ENCODE data around the gene ATXN1.

The ATXN1 gene

DNA sequence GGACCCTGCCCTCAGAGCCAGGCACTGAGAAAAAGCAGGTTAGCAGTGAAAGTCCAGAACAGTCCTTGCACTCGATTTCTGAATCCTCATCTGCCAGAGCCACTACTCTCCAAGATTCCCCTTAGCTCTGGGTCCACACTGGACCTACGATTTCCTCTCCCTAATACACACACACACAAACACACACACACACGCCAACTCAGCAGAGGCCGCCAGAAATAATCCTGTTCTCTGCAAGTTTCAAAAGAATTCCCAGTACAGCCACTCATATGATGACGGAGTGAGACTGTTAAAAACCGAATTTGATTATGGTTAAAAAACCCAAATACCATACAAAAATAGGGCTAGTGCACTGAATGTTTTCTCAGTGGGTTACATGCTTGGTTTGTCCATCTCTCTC is 432.0 kb downstream of the ATXN1 start:
- no peak for ATAC-seq
- no peak for TF ChIP-seq ZC3H10 (CRISPR knock-in tag; IDR thresholded peaks at IDR 0.05)
- TF ChIP-seq, protein P1, sequence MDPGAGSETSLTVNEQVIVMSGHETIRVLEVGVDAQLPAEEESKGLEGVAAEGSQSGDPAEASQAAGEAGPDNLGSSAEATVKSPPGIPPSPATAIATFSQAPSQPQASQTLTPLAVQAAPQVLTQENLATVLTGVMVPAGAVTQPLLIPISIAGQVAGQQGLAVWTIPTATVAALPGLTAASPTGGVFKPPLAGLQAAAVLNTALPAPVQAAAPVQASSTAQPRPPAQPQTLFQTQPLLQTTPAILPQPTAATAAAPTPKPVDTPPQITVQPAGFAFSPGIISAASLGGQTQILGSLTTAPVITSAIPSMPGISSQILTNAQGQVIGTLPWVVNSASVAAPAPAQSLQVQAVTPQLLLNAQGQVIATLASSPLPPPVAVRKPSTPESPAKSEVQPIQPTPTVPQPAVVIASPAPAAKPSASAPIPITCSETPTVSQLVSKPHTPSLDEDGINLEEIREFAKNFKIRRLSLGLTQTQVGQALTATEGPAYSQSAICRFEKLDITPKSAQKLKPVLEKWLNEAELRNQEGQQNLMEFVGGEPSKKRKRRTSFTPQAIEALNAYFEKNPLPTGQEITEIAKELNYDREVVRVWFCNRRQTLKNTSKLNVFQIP (CRISPR knock-in tag; IDR thresholded peaks at IDR 0.05; ENCODE audit: borderline replicate concordance, low read depth), result no peak
- TF ChIP-seq, protein P2, sequence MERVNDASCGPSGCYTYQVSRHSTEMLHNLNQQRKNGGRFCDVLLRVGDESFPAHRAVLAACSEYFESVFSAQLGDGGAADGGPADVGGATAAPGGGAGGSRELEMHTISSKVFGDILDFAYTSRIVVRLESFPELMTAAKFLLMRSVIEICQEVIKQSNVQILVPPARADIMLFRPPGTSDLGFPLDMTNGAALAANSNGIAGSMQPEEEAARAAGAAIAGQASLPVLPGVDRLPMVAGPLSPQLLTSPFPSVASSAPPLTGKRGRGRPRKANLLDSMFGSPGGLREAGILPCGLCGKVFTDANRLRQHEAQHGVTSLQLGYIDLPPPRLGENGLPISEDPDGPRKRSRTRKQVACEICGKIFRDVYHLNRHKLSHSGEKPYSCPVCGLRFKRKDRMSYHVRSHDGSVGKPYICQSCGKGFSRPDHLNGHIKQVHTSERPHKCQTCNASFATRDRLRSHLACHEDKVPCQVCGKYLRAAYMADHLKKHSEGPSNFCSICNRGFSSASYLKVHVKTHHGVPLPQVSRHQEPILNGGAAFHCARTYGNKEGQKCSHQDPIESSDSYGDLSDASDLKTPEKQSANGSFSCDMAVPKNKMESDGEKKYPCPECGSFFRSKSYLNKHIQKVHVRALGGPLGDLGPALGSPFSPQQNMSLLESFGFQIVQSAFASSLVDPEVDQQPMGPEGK (CRISPR knock-in tag; IDR thresholded peaks at IDR 0.05; ENCODE audit: borderline replicate concordance), result no peak
- TF ChIP-seq RARB (CRISPR knock-in tag; IDR thresholded peaks at IDR 0.05), result no peak
- no peak for TF ChIP-seq ARNTL (CRISPR knock-in tag; IDR thresholded peaks at IDR 0.05; ENCODE audit: borderline replicate concordance, low read depth)
- TF ChIP-seq ESRRG (CRISPR knock-in tag; IDR thresholded peaks at IDR 0.05), result no peak
- TF ChIP-seq ZFP30 (CRISPR knock-in tag; IDR thresholded peaks at IDR 0.05), result no peak
- TF ChIP-seq GLIS3 (CRISPR knock-in tag; IDR thresholded peaks at IDR 0.05), result no peak
- TF ChIP-seq SNAI2 (CRISPR knock-in tag; IDR thresholded peaks at IDR 0.05), result no peak
- TF ChIP-seq CSDC2 (CRISPR knock-in tag; IDR thresholded peaks at IDR 0.05), result no peak

DNA sequence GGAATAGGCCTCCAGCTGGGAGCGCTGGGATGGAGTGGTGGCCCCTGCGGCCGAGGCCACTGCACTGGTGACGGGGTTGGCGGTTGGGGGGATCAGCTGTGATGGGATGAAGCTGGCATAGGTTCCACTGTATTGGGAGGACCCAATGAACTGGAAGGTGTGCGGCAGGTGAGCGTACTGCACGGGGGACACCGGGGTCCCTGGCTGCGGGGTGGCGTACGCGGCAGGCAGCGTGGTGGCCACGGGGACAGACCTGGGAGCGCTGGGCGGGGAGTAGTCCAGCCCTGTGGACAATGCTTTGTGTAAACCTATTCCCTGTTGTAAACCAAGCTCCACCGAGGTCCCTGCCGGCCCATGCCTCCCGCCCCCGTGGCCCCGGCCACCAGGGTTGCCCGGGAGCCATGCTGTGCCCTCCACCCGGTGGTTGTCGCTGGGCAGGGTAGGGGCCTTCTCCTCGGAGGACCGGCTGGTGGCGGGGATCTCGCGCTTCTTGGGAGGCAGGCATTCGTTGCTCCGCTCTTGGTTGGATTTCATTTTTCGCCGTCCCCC is 433.4 kb downstream of the ATXN1 start:
- TF ChIP-seq TCF4 (CRISPR knock-in tag; IDR thresholded peaks at IDR 0.05; ENCODE audit: borderline replicate concordance) (no peak), ZNF565 (CRISPR knock-in tag; conservative IDR thresholded peaks at IDR 0.05; ENCODE audit: low read depth) (no peak), OSR1 (CRISPR knock-in tag; IDR thresholded peaks at IDR 0.05) (no peak), ZNF70 (CRISPR knock-in tag; IDR thresholded peaks at IDR 0.05) (no peak), GLIS3 (CRISPR knock-in tag; IDR thresholded peaks at IDR 0.05) (no peak), PPARA (CRISPR knock-in tag; IDR thresholded peaks at IDR 0.05; ENCODE audit: borderline replicate concordance) (no peak), RARB (CRISPR knock-in tag; IDR thresholded peaks at IDR 0.05) (no peak), SNAI2 (CRISPR knock-in tag; IDR thresholded peaks at IDR 0.05) (no peak), ESRRG (CRISPR knock-in tag; IDR thresholded peaks at IDR 0.05) (no peak), TOX (CRISPR knock-in tag; IDR thresholded peaks at IDR 0.05; ENCODE audit: borderline replicate concordance) (no peak), ZFP30 (CRISPR knock-in tag; IDR thresholded peaks at IDR 0.05) (no peak), ZC3H10 (CRISPR knock-in tag; IDR thresholded peaks at IDR 0.05) (no peak), ZNF8 (CRISPR knock-in tag; IDR thresholded peaks at IDR 0.05) (no peak), BACH2 (CRISPR knock-in tag; IDR thresholded peaks at IDR 0.05; ENCODE audit: borderline replicate concordance) (no peak), CSDC2 (CRISPR knock-in tag; IDR thresholded peaks at IDR 0.05) (no peak)
- TF ChIP-seq, protein P3, sequence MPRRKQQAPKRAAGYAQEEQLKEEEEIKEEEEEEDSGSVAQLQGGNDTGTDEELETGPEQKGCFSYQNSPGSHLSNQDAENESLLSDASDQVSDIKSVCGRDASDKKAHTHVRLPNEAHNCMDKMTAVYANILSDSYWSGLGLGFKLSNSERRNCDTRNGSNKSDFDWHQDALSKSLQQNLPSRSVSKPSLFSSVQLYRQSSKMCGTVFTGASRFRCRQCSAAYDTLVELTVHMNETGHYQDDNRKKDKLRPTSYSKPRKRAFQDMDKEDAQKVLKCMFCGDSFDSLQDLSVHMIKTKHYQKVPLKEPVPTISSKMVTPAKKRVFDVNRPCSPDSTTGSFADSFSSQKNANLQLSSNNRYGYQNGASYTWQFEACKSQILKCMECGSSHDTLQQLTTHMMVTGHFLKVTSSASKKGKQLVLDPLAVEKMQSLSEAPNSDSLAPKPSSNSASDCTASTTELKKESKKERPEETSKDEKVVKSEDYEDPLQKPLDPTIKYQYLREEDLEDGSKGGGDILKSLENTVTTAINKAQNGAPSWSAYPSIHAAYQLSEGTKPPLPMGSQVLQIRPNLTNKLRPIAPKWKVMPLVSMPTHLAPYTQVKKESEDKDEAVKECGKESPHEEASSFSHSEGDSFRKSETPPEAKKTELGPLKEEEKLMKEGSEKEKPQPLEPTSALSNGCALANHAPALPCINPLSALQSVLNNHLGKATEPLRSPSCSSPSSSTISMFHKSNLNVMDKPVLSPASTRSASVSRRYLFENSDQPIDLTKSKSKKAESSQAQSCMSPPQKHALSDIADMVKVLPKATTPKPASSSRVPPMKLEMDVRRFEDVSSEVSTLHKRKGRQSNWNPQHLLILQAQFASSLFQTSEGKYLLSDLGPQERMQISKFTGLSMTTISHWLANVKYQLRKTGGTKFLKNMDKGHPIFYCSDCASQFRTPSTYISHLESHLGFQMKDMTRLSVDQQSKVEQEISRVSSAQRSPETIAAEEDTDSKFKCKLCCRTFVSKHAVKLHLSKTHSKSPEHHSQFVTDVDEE (CRISPR knock-in tag; IDR thresholded peaks at IDR 0.05), result no peak
- TF ChIP-seq, protein P4, sequence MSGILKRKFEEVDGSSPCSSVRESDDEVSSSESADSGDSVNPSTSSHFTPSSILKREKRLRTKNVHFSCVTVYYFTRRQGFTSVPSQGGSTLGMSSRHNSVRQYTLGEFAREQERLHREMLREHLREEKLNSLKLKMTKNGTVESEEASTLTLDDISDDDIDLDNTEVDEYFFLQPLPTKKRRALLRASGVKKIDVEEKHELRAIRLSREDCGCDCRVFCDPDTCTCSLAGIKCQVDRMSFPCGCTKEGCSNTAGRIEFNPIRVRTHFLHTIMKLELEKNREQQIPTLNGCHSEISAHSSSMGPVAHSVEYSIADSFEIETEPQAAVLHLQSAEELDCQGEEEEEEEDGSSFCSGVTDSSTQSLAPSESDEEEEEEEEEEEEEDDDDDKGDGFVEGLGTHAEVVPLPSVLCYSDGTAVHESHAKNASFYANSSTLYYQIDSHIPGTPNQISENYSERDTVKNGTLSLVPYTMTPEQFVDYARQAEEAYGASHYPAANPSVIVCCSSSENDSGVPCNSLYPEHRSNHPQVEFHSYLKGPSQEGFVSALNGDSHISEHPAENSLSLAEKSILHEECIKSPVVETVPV (CRISPR knock-in tag; IDR thresholded peaks at IDR 0.05), result no peak
- TF ChIP-seq, protein P5, sequence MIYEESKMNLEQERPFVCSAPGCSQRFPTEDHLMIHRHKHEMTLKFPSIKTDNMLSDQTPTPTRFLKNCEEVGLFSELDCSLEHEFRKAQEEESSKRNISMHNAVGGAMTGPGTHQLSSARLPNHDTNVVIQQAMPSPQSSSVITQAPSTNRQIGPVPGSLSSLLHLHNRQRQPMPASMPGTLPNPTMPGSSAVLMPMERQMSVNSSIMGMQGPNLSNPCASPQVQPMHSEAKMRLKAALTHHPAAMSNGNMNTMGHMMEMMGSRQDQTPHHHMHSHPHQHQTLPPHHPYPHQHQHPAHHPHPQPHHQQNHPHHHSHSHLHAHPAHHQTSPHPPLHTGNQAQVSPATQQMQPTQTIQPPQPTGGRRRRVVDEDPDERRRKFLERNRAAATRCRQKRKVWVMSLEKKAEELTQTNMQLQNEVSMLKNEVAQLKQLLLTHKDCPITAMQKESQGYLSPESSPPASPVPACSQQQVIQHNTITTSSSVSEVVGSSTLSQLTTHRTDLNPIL (CRISPR knock-in tag; IDR thresholded peaks at IDR 0.05; ENCODE audit: low read depth), result no peak
- TF ChIP-seq, protein P1 (CRISPR knock-in tag; IDR thresholded peaks at IDR 0.05; ENCODE audit: borderline replicate concordance, low read depth), result no peak
- TF ChIP-seq, protein P2 (CRISPR knock-in tag; IDR thresholded peaks at IDR 0.05; ENCODE audit: borderline replicate concordance), result no peak
- ATAC-seq, result no peak
